NCI-H1417 treated with DMSO at 0.1 percent for 48 hours (cell line): ENCODE measurements around the gene FBLN1.
"Not testable (repeated sequence)": the region's sequence is repeated elsewhere in the genome, so short reads cannot be mapped to it uniquely, and the experiment has no call there.

Experiments used
- DNase-seq: peaks from one replicate; lab custom pipeline; 2025; lab: John Stamatoyannopoulos, UW

FBLN1 gene

GRCh38 chr22:45477366-45478107 lies 25.1 kb upstream of the FBLN1 start:
- DNase-seq: no peak

DNA sequence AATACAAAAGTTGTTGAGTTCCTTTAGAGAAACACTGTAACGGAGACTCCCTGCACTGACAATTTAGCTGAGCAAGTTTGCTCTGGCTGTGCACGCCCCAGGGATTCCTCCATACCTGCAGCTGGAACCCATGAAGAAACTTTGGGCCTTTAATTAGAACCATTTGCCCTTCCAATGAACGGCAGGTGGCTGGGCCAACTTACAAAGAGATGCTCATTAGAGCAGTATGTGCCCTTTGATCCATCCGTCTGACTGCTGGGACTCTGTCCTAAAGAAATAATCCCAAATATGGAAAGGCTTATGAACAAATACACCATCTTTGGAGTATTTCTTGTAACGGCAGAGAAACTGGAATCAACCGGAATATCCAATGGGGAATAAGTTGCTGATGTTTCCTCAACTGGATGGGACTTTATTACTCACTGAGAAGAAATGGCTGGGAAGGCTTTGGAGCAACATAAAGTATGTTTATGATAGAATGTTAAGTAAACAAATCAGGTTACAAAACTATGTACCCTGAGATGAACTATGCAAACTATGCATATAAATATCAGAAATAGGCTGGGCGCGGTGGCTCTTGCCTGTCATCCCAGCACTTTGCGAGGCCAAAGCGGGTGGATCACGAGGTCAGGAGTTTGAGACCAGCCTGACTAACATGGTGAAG lies 24.4 kb upstream of the FBLN1 start:
- no peak for DNase-seq

DNA sequence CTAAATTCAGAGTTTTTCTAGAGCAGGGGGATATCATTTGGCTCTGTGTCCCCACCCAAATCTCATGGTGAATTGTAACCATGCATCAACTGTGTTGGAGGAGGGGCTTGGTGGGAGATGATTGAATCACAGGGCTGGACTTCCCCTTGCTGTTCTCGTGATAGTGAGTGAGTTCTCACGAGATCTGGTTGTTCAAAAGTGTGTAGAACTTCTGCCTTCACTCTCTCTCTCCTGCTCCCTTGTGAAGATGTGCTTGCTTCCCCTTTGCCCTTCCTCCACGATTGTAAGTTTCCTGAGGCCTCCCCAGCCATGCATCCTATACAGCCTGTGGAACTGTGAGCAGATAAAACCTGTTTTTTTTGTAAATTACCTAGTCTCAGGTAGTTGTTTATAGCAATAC lies 22.0 kb upstream of the FBLN1 start:
- no peak for DNase-seq

DNA sequence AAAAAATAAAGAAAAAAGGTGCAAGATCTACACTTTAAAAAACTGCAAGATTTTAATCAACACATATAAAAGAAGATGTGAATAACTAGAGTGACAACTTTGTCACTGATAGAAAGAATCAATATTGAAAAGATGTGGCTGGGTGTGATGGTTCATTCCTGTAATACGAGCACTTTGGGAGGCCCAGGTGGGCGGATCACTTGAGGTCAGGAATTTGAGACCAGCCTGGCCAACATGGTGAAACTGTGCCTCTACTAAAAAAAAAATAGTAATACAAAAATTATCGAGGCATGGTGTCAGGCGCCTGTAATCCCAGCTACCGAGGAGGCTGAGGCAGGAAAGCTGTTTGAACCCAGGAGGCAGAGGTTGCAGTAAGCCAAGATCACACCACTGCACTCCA lies 21.0 kb upstream of the FBLN1 start:
- DNase-seq: no peak

GRCh38 chr22:45482169-45482568 lies 20.5 kb upstream of the FBLN1 start:
- DNase-seq: no peak

DNA sequence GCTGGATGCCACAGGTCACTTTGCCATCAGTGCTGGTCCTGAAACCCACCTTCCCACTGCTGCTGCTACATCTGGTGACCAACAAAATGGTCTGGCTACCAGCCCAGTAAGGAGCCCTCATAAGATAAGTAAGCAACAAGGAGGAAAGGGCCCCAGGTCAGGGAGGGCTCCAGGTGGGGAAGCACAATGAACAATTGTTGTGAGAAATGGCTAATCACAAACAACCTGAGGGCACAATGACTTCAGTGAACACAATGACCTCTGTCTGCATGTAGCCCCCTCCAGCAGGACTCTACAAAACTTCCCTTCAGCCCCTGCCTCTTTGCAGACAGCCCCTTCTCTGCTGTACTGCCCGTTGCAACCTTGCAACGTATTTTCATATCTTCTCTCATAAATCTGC lies 19.4 kb upstream of the FBLN1 start:
- no peak for DNase-seq

- no peak for DNase-seq
These were observed 18.7 kb upstream of the FBLN1 start for GRCh38 chr22:45483918-45484499.

- DNase-seq: no peak
These were observed 17.9 kb upstream of the FBLN1 start for GRCh38 chr22:45484742-45485141.

DNA sequence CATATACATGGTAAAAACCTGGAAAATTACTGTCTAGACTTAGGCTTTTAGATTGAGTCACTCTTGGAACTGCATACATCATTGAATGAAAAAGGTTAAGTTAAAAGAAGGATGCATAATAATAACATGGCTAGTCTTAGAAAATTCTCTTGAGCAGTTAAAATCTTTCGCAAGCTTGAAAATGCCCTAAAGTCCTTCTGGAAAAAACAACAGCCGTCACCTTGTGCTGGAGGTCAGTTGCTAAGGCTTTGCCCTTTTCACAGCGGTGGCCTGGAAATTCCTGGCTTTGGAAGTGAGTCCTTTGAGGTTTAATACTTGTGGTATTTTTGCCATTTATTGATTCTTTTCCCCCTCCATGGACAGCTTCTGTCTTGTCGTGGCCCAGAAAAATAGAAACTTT lies 17.4 kb upstream of the FBLN1 start:
- no peak for DNase-seq

GRCh38 chr22:45488764-45489370 lies 13.8 kb upstream of the FBLN1 start:
- no peak for DNase-seq

DNA sequence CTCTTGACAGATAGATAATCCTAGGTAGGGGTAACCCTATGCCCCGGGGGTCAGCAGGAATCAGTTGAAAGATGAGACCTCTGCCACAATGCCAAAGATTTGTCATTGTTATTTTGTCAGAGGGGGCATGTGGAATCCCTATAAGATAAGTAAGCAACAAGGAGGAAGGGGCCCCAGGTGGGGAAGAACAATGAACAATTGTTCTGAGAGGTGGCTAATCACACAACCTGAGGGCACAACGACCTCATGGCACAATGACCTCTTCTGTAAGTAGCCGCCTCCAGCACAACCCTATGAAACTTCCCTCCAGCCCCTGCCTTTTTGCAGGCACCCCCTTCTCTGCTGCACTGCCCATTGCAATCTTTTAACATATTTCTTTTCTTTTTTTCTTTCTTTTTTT lies 11.8 kb upstream of the FBLN1 start:
- no peak for DNase-seq

DNA sequence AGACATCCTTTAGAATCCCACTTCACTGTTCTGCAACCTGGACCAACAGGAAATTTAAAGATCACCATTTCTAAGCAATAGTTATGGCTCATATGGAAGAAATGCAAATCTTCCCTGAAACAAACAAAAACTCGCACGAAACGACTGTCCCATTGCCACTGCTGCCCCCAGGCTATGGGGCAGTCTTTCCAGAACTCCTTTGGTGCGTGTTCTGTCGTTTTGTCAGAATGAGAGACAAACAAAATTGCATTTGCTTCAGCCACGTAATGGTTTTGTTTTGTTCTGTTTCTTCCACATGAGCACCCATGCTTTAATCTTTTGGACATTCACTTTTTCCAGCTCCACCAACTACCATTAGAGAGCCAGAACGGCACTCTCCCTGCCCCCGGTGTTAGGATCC lies 10.8 kb upstream of the FBLN1 start:
- DNase-seq: no peak

GRCh38 chr22:45493286-45493771 lies 9.4 kb upstream of the FBLN1 start:
- DNase-seq: no peak

DNA sequence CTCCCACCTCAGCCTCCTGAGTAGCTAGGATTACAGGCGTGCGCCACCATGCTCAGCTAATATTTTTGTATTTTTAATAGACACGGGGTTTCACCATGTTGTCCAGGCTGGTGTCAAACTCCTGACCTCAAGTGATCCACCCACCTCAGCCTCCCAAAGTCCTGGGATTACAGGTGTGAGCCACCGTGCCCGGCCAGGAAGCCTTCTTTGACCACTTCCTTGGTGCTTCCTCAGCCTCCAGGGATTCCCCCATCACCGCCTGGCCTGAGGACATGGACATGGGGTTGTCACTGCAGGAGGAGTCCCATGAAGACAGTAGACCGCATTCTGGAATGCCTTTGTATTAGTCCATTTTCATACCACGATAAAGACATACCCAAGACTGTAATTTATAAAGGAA lies 8.4 kb upstream of the FBLN1 start:
- DNase-seq: not testable (repeated sequence)

- not testable (repeated sequence) for DNase-seq
These were observed 7.1 kb upstream of the FBLN1 start for GRCh38 chr22:45495616-45496015.

DNA sequence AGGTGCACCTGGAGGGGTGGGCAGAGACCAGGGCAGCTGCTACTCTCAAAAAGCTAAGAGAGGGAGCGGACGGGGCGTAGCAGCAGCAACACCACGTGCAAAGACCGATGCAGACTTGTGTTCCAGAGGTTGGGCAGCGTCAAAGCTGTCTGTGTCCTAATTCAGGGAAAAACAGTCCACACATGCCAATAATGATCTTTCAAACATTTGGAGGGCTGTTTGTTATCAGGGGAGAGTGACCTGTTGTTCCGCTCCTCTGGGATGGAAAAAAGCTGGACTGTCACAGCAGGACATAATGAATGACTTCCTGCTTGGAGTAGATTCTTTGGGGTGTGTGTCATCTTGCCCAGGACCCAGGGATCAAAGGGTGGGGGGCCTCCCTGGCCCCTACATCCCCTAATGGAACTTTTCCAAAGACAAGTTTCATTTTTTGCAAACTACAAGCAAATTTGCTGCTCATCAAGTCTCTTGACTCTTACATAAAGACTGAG lies 6.2 kb upstream of the FBLN1 start:
- DNase-seq: no peak

GRCh38 chr22:45497351-45498145 lies 5.1 kb upstream of the FBLN1 start:
- no peak for DNase-seq

DNA sequence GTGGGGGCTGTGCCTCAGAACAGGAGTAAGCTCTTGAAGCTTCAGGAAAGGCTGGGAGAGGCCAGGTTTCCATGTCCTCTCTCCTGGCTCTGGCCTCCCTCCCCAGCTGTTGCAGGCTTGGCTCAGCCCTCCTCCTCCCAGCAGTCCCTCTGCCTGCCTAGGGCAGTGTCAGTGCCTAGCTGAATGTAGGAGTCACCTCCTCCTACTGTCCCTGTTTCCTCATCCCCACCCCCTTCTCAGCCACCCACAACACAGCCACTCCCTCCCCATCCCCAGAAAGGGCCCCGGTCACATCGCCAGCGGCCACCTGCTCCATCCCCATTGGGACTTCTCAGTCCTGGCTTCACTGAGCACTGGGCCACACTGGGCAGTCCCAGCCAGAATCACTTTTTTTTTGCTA lies 2.9 kb upstream of the FBLN1 start:
- no peak for DNase-seq

DNA sequence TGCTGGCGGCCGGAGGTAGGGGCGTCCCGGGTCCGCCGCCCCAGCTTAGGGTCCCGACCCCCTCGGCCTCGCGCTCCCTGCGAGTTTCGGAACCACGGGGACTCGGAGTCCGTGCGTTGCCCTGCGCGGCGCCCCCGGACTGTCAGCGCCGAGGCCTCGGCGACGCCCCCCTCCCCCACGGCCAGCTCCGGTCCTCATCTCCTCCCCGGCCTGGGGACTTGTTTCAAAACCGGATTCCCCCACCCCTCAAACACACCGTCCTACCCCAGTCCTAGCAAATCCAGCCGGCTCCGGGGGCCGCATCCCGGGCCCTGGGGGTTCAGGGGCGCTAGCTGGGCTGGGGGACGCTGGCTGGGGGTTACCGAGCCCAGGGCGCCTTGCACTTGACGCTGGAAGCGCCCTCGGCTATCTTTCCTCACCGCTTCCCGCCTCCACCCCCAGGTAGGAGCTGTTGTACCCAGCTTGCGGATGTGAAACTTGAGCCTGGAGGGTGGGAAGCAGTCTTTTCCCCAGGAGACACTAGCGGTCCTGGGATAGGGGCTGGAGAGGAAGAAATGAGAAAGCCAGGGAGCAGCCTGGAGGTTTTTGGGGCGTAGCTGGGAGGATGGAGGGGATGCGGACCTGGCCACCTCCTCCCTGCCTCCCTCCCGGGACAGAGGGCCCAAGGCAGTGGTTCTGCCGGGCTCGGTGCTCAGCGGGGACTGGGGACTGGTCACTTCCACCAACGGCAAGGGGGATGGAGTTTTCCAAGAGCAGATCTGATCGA lies 550 bp downstream of the FBLN1 start:
- DNase-seq: no peak

DNA sequence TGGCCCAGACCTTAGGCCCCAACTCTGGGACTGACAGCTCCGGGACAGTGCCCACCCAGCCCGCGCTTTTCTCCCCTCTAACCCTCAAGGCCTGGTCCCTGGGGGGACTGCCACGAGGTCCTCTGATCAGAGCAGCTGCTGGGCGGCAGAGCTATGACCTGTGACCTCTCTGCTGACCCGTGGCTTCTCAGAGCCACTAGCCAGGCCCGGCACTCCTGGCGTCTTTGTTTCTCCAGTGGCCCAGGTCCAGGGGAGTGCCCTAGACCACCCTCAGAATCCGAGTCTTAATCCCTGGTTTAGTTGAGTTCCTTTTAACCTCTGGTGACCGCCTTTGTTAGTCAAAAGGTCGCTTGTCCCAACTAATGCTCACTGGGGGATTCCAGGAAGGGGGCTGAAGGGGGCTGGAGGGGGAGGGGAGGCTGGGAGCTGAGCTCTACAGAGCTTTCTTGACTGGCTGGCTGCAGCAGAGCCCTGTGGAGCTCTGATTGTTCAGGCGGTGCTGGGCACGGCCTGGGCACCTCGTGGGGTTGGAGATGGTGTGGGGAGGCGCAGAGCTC lies 1.2 kb downstream of the FBLN1 start:
- no peak for DNase-seq
